GM18870 (cell line): ENCODE results near the gene TRIM50.
"Not testable (repeated sequence)": the region's sequence is repeated elsewhere in the genome, so short reads cannot be mapped to it uniquely, and the experiment has no call there.

Experiments
- ATAC-seq: cut with Tn5 transposase; IDR thresholded peaks from one replicate; pipeline ENCODE4 v1.9.1; 2021; ENCODE audit warnings: moderate library complexity; ENCODE audit not compliant: unreplicated experiment

TRIM50 gene

DNA sequence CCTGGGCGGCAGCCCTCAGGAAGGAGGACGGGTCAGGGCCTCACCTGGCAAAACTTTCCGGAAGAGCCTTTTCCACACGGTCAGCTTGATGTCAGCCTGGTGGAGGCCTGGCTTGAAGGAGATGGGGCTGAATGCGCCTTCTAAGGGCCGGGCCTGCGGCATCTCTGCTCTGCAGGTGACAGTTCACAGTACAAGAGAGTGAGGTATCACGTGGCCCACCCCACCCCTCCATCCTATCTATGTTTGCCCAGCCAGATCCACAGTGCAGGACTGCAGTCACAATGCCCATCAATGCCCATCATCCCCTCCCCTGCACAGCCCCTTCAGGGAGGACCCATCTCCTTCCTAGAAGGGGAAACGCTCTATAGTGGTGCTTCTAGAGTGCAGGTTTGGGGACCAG lies 11.4 kb downstream of the TRIM50 start:
- no peak for ATAC-seq

GRCh38 chr7:73314271-73314670 lies 13.6 kb downstream of the TRIM50 start:
- no peak for ATAC-seq

GRCh38 chr7:73313521-73313906 lies 14.4 kb downstream of the TRIM50 start:
- no peak for ATAC-seq

DNA sequence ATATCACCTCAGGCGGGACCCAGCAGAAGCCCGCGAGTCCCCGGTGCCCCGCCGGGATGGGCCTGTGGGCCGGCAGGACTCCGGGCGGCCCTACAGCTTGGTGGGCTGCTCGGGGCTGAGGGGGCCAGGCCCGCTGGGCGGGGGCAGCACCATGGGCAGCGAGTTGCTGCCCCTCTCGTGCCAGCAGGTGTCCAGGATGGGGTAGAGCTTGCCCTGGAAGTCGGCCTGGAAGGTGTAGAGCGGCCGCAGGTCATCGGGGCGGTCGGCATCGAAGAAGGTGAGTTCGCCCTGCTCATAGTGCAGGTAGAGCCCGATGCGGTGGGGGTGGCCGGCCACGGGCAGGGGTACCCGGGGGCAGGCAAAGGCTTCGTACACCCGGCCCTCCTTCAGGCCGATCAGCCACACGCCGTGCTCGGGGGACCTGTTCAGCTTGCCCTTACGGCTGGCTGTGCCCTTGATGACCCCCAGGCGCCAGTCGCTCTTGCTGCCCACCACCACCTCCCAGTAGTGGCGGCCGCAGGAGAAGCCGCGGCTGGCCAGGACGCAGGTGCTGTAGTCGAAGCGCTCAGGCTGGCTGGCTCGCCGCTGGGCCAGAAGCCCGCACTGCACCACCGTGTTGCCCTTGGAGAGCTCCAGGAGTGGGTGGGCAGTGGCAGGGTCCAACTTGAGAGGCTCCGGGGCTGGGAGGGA lies 14.9 kb downstream of the TRIM50 start:
- ATAC-seq, result no peak

- ATAC-seq, result not testable (repeated sequence)
These were observed 16.5 kb downstream of the TRIM50 start for GRCh38 chr7:73311421-73311820.

DNA sequence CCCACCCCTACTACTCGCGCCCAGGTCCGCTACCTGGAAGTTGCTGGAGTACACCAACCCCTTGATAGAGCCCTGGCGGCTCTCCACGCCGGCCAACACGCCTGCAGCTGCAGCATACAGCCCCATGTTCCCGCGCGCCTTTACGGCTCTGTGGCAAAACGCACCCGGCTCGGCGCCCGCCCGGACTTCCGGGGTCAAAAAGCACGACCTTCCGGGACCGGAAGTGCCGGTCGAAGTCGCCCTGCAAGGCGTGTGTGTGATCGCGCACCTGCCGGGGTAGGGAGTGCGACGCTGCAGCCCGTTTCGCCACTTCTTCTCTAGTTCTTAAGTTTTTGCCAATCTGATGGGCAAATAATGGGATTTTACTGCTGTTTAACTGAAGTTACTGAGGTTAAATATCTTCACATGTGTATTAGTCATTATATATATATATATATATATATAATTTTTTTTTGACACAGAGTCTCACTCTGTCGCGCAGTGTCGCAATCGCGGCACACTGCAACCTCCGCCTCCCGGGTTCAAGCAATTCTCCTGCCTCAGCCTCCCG lies 19.1 kb downstream of the TRIM50 start, which contains the start of gene NSUN5:
NSUN5 (minus strand) TSS at position 162 of the 550 bp plus-strand sequence; CDS start at position 126, 36 bp downstream.
- ATAC-seq, result peak; percentile 57

DNA sequence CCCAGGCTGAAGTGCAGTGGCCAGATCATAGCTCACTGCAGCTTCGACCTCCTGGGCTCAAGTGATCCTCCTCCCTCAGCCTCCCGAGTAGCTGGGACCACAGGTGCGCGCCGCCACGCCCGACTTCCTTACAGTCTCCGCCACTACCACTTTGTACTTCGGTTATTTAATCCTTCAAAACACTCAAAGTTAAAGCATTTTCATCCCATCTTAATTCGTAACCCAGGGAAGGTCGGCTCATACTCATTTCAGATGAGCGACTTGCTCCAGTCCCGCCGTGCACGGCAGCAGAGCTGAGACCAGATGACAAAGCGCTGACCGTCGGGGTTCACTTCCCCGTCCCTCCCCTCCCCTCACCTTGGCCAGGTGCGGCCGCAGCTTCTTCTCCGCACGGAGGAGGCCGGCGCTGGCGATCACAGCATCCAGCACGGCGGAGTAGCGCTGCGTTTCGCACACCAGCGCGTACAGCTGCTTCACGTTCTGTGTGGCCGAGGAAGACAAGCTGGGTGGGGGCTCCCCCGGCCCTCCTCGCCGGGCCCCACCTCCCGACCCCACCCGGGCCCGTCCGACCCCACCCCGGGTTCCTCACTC lies 19.7 kb downstream of the TRIM50 start:
- peak; percentile 35 for ATAC-seq

DNA sequence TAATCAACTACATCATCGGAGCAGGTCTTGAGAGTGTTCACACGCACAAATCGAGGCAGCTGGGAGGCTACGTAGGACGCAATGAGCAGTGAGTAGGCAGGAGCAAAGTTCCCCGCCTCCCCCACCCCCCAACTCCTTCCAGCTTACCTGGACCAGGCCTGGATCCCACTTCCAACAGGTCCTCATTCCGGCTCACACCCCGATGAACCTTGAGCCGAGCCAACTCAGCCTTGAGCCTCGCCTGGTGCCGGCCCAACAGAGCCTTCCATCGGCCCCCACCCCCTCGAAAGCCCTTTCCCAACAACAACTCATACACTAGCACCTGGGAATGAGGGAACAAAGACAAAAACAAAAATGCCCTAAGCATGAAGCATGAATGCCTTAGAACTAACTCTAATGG lies 20.4 kb downstream of the TRIM50 start:
- no peak for ATAC-seq

- not testable (repeated sequence) for ATAC-seq
These were observed 23.1 kb downstream of the TRIM50 start for GRCh38 chr7:73304612-73305387.

DNA sequence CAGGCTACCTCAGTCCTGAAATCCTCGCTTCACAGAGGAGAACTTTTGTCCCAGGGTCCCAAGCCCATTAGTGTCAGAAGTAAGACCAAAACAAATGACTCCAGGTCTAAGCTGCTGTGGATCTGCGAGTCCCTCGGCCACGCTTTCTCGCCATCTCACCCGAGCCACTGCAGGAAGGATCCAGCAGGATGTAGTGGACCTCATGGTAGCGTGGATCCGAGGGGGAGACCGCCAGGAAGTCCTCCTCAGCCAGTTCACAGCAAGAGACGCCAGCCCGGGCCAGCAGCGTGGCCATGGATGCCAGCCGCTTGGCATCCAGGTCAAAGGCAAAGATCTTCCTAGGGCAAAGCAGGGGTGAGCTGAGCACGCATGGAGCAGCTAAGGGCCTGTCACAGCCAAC lies 23.8 kb downstream of the TRIM50 start:
- ATAC-seq, result no peak

- ATAC-seq, result no peak
These were observed 24.3 kb downstream of the TRIM50 start for GRCh38 chr7:73303546-73303945.

- not testable (repeated sequence) for ATAC-seq
These were observed 25.0 kb downstream of the TRIM50 start for GRCh38 chr7:73302846-73303245.

DNA sequence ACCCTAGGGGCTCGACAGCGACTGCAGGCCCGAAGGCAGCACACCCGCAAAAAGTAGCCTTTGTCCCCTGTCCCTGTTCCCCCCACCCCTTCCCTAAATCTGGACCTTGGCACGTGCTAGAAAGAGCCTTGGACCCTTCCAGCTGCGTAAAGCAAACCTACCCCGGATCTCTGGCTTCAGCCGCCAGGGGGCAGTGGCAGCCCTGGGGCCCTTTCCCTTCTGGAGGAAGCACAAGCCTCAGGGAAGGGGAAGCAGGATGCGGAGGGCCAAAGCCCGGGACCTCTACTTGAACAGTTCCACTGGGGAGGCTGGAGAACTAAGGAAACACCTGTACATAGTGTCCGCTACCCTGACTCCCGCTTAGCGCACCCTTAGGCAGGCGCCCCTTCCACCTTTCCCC lies 26.8 kb downstream of the TRIM50 start:
- not testable (repeated sequence) for ATAC-seq

- not testable (repeated sequence) for ATAC-seq
These were observed 28.1 kb downstream of the TRIM50 start for GRCh38 chr7:73299812-73300211.

DNA sequence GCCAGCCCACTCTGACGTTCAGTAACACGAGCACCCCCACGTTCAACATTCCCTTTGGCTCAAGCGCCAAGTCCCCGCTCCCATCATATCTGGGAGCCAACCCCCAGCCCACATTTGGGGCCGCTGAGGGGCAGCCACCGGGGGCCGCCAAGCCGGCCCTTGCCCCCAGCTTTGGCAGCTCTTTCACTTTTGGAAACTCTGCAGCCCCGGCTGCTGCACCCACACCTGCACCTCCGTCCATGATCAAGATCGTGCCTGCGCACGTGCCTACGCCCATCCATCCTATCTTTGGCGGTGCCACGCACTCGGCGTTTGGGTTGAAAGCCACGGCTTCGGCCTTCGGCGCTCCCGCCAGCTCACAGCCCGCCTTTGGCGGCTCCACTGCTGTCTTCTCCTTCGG lies 30.2 kb downstream of the TRIM50 start:
- not testable (repeated sequence) for ATAC-seq

- not testable (repeated sequence) for ATAC-seq
These were observed 30.6 kb downstream of the TRIM50 start for GRCh38 chr7:73297235-73297634.

GRCh38 chr7:73277210-73277609 lies 50.7 kb downstream of the TRIM50 start:
- ATAC-seq, result not testable (repeated sequence)

GRCh38 chr7:73267813-73268212 lies 60.1 kb downstream of the TRIM50 start:
- not testable (repeated sequence) for ATAC-seq

GRCh38 chr7:73266719-73267368 lies 61.0 kb downstream of the TRIM50 start:
- ATAC-seq, result peak; percentile 84
